HEK293 (cell line): Measurements from ENCODE around the gene TRDMT1.

Source experiments
- ATF2 ChIP-seq: fragments of 450-650 bp; formaldehyde crosslinking; IDR thresholded peaks from 2 replicates; pipeline ENCODE4 v1.5.1; 2016; ENCODE audit warnings: missing biosample characterization, missing genetic modification characterization, low read depth
- GFI1B ChIP-seq: fragments of 450-650 bp; formaldehyde crosslinking; IDR thresholded peaks from 2 replicates; pipeline ENCODE4 v1.5.1; 2016; ENCODE audit warnings: missing biosample characterization, missing genetic modification characterization
- HIC1 ChIP-seq: fragments of 450-650 bp; formaldehyde crosslinking; IDR thresholded peaks from 2 replicates; pipeline ENCODE4 v1.5.1; 2016; ENCODE audit warnings: missing biosample characterization, missing genetic modification characterization
- KLF8 ChIP-seq: fragments of 450-650 bp; formaldehyde crosslinking; IDR thresholded peaks from 2 replicates; pipeline ENCODE4 v1.5.1; 2016; ENCODE audit warnings: missing biosample characterization, missing genetic modification characterization
- OSR2 ChIP-seq: fragments of 450-650 bp; formaldehyde crosslinking; IDR thresholded peaks from 2 replicates; pipeline ENCODE4 v1.5.1; 2016; ENCODE audit warnings: missing biosample characterization, missing genetic modification characterization
- PATZ1 ChIP-seq: fragments of 450-650 bp; formaldehyde crosslinking; IDR thresholded peaks from 2 replicates; pipeline ENCODE4 v1.5.1; 2016; ENCODE audit warnings: missing biosample characterization, missing genetic modification characterization
- REPIN1 ChIP-seq: fragments of 450-650 bp; formaldehyde crosslinking; IDR thresholded peaks from 2 replicates; pipeline ENCODE4 v1.5.1; 2017; ENCODE audit warnings: missing biosample characterization, missing genetic modification characterization, low read depth
- SP7 ChIP-seq: fragments of 450-650 bp; formaldehyde crosslinking; IDR thresholded peaks from 2 replicates; pipeline ENCODE4 v1.5.1; 2016; ENCODE audit warnings: missing biosample characterization, missing genetic modification characterization
- TSHZ1 ChIP-seq: fragments of 450-650 bp; formaldehyde crosslinking; IDR thresholded peaks from 2 replicates; pipeline ENCODE4 v1.5.1; 2016; ENCODE audit warnings: missing biosample characterization, missing genetic modification characterization, borderline replicate concordance
- ZBTB11 ChIP-seq: fragments of 450-650 bp; formaldehyde crosslinking; conservative IDR thresholded peaks from 2 replicates; pipeline ENCODE4 v1.5.1; 2016; ENCODE audit warnings: low read depth, missing biosample characterization, missing genetic modification characterization
- ZEB2 ChIP-seq: fragments of 450-650 bp; formaldehyde crosslinking; IDR thresholded peaks from 2 replicates; pipeline ENCODE4 v1.5.1; 2016; ENCODE audit warnings: missing biosample characterization, missing genetic modification characterization
- ZFP3 ChIP-seq: fragments of 450-650 bp; formaldehyde crosslinking; IDR thresholded peaks from 2 replicates; pipeline ENCODE4 v1.5.1; 2016; ENCODE audit warnings: low read depth, missing biosample characterization, missing genetic modification characterization
- ZFP69B ChIP-seq: fragments of 450-650 bp; formaldehyde crosslinking; IDR thresholded peaks from 2 replicates; pipeline ENCODE4 v1.5.1; 2016; ENCODE audit warnings: missing biosample characterization, missing genetic modification characterization
- ZNF2 ChIP-seq: fragments of 450-650 bp; formaldehyde crosslinking; IDR thresholded peaks from 2 replicates; pipeline ENCODE4 v1.5.1; 2016; ENCODE audit warnings: missing biosample characterization, missing genetic modification characterization
- ZNF202 ChIP-seq: fragments of 450-650 bp; formaldehyde crosslinking; IDR thresholded peaks from 2 replicates; pipeline ENCODE4 v1.5.1; 2016; ENCODE audit warnings: missing biosample characterization, missing genetic modification characterization, borderline replicate concordance
- ZNF324 ChIP-seq: fragments of 450-650 bp; formaldehyde crosslinking; IDR thresholded peaks from 2 replicates; pipeline ENCODE4 v1.5.1; 2016; ENCODE audit warnings: missing biosample characterization, missing genetic modification characterization
- ZNF366 ChIP-seq: fragments of 450-650 bp; formaldehyde crosslinking; conservative IDR thresholded peaks from 2 replicates; pipeline ENCODE4 v1.5.1; 2016; ENCODE audit warnings: missing biosample characterization, missing genetic modification characterization
- ZNF394 ChIP-seq: fragments of 450-650 bp; formaldehyde crosslinking; IDR thresholded peaks from 2 replicates; pipeline ENCODE4 v1.5.1; 2016; ENCODE audit warnings: missing biosample characterization, missing genetic modification characterization, mild to moderate bottlenecking, moderate library complexity, borderline replicate concordance
- ZNF580 ChIP-seq: fragments of 450-650 bp; formaldehyde crosslinking; IDR thresholded peaks from 2 replicates; pipeline ENCODE4 v1.5.1; 2016; ENCODE audit warnings: missing biosample characterization, missing genetic modification characterization
- ZNF629 ChIP-seq: fragments of 450-650 bp; formaldehyde crosslinking; IDR thresholded peaks from 2 replicates; pipeline ENCODE4 v1.5.1; 2017; ENCODE audit warnings: missing biosample characterization, missing genetic modification characterization
- ZSCAN23 ChIP-seq: fragments of 450-650 bp; formaldehyde crosslinking; IDR thresholded peaks from 2 replicates; pipeline ENCODE4 v1.5.1; 2016; ENCODE audit warnings: missing biosample characterization, missing genetic modification characterization

TRDMT1 gene

GRCh38 chr10:17114878-17115444, 86.5 kb downstream of the TRDMT1 start (continued):
- TF ChIP-seq ZBTB11 (tag by site-specific recombination) = peak; percentile 32; the same call in 1 of the 2 replicates
- TF ChIP-seq ZFP3 (tag by site-specific recombination) = 0 out of 2 replicates have a peak, but pooled peaks have one; percentile 15
- peak; percentile 33; the same call in 1 of the 2 replicates for TF ChIP-seq ZNF366
- peak; percentile 80; the same call in 1 of the 2 replicates for TF ChIP-seq REPIN1 (tag by site-specific recombination)
- TF ChIP-seq ZNF394 (tag by site-specific recombination) = peak; percentile 80
- TF ChIP-seq ZNF2 (tag by site-specific recombination) = 0 out of 2 replicates have a peak, but pooled peaks have one; percentile 61
- peak; percentile 39; the same call in 1 of the 2 replicates for TF ChIP-seq TSHZ1 (tag by site-specific recombination)
- TF ChIP-seq ATF2 = 0 out of 2 replicates have a peak, but pooled peaks have one; percentile 18
- TF ChIP-seq ZNF324 (tag by site-specific recombination) = peak; percentile 60; the same call in 1 of the 2 replicates
- TF ChIP-seq ZNF580 (tag by site-specific recombination) = peak; percentile 87
- peak; percentile 61; the same call in 1 of the 2 replicates for TF ChIP-seq ZEB2 (tag by site-specific recombination)
- TF ChIP-seq KLF8 = peak; percentile 39; the same call in 1 of the 2 replicates
- peak; percentile 57; the same call in 1 of the 2 replicates for TF ChIP-seq ZFP69B
- TF ChIP-seq HIC1 = peak; percentile 90
- peak; percentile 52; the same call in 1 of the 2 replicates for TF ChIP-seq OSR2 (tag by site-specific recombination)
- peak; percentile 75 for TF ChIP-seq SP7 (tag by site-specific recombination)
- TF ChIP-seq ZNF629 (tag by site-specific recombination) = peak; percentile 84
- peak; percentile 65; the same call in 1 of the 2 replicates for TF ChIP-seq ZSCAN23 (tag by site-specific recombination)
- TF ChIP-seq GFI1B = peak; percentile 43
- 0 out of 2 replicates have a peak, but pooled peaks have one; percentile 67 for TF ChIP-seq ZNF202 (tag by site-specific recombination)
- peak; percentile 66 for TF ChIP-seq PATZ1 (tag by site-specific recombination)
